Measurements from ENCODE around the gene COPS4. TPM values are rescaled to one million over a fixed set of nuclear protein-coding genes. Genes with fewer than 3 reads are reported as not detected.
"Not testable (repeated sequence)": the region's sequence is repeated elsewhere in the genome, so short reads cannot be mapped to it uniquely, and the experiment has no call there.

COPS4 gene
- total RNA-seq, 2 experiments from 2014 or later: 26.0 to 27.6 TPM

GRCh38 chr4:83071116-83071515, 36.1 kb downstream of the COPS4 start:
- ChIA-PET POLR2A (interaction anchor here (1.0 to 1.2 kb wide), 3 partner anchors 26 to 213 kb away, joined by 4 to 5 read pairs (median 5); partner anchors contain the start of genes COPS4 and COQ2), CTCF (interaction anchor here (1.5 to 3.1 kb wide), 2 partner anchors 182 to 189 kb away, joined by 3 to 12 read pairs; no protein-coding TSS in a partner anchor)
- Mint-ChIP-seq H3K27ac (peak overlapping the region; percentile 3), H3K36me3 (ENCODE audit: low read depth) (peaks cover 69% of the 10 kb centered on the region), H3K4me1 (ENCODE audit: low read depth) (peaks cover 13% of the 10 kb centered on the region), H3K4me3 (no peak overlapping the region), H3K9me3 (no peaks in the 10 kb centered on the region), H3K27me3 (no peaks in the 10 kb centered on the region)
- ATAC-seq (ENCODE audit: poor library complexity) (no peak), DNase-seq (no peak)
- H3K9me3 ChIP-seq (ENCODE audit: control insufficient read depth in 1 of 2, insufficient read depth in 1 of 2, low read length in 2 of 2): no peaks in the 10 kb centered on the region
- H3K27me3 ChIP-seq (ENCODE audit: control insufficient read depth in 1 of 2, insufficient read depth in 2 of 2, low read length in 2 of 2): no peaks in the 10 kb centered on the region
- H3K4me1 ChIP-seq (ENCODE audit: insufficient read depth, low read length): peaks cover 8% of the 10 kb centered on the region
- H3K4me3 ChIP-seq (ENCODE audit: low read length): no peak overlapping the region
- no peak overlapping the region for H3K27ac ChIP-seq (ENCODE audit: low read depth in 1 of 2, low read length in 2 of 2)
- intact Hi-C loops (cut with DNase I, micrococcal nuclease): loop anchor here in 1 of 2 experiments (5.0 kb wide), 1 partner anchor 41 kb away; the partner anchor contains the start of gene PLAC8
- no peak for TF ChIP-seq CTCF (IDR thresholded peaks at IDR 0.05)
- H3K36me3 ChIP-seq (ENCODE audit: insufficient read depth, low read length): peaks cover 64% of the 10 kb centered on the region

- H3K36me3 ChIP-seq (ENCODE audit: insufficient read depth, low read length): peaks cover 38% of the 10 kb centered on the region
- peaks cover 8% of the 10 kb centered on the region for H3K4me1 ChIP-seq (ENCODE audit: insufficient read depth, low read length)
- Mint-ChIP-seq H3K36me3 (ENCODE audit: low read depth) (peaks cover 57% of the 10 kb centered on the region), H3K4me1 (ENCODE audit: low read depth) (peaks cover 13% of the 10 kb centered on the region), H3K4me3 (peak overlapping the region; percentile 68), H3K9me3 (no peaks in the 10 kb centered on the region), H3K27ac (peak overlapping the region; percentile 69), H3K27me3 (no peaks in the 10 kb centered on the region)
- ChIA-PET POLR2A (interaction anchor here (0.7 to 2.8 kb wide), 12 partner anchors 11 to 210 kb away, joined by 3 to 15 read pairs (median 6); partner anchors contain the start of gene COQ2), CTCF (interaction anchor here (0.6 to 3.9 kb wide), 12 partner anchors 10 to 207 kb away, joined by 3 to 24 read pairs (median 4); partner anchors contain the start of gene PLAC8)
- H3K9me3 ChIP-seq (ENCODE audit: control insufficient read depth in 1 of 2, insufficient read depth in 1 of 2, low read length in 2 of 2): no peaks in the 10 kb centered on the region
- DNase-seq (peak in 9 of 14 experiments; percentile 26 to 93 (median 59)), ATAC-seq (ENCODE audit: poor library complexity) (peak; percentile 95)
- H3K4me3 ChIP-seq (ENCODE audit: low read length): peak overlapping the region; percentile 13
- intact Hi-C loops (cut with DNase I, micrococcal nuclease): loop anchor here (1.0 to 5.0 kb wide), 5 partner anchors 36 to 208 kb away; partner anchors contain the start of gene PLAC8 (in 1 of the 2)
- no peak overlapping the region for H3K27ac ChIP-seq (ENCODE audit: low read depth in 1 of 2, low read length in 2 of 2)
- H3K27me3 ChIP-seq (ENCODE audit: control insufficient read depth in 1 of 2, insufficient read depth in 2 of 2, low read length in 2 of 2): no peaks in the 10 kb centered on the region
- peak; percentile 77 for TF ChIP-seq CTCF (IDR thresholded peaks at IDR 0.05)
Measured at GRCh38 chr4:83074086-83074704, 39.2 kb downstream of the COPS4 start.

GRCh38 chr4:83074783-83075182, 39.8 kb downstream of the COPS4 start:
- not testable (repeated sequence) for H3K9me3 ChIP-seq (ENCODE audit: control insufficient read depth in 1 of 2, insufficient read depth in 1 of 2, low read length in 2 of 2); ATAC-seq (ENCODE audit: poor library complexity); H3K4me3 ChIP-seq (ENCODE audit: low read length); H3K27ac ChIP-seq (ENCODE audit: low read depth in 1 of 2, low read length in 2 of 2); H3K27me3 ChIP-seq (ENCODE audit: control insufficient read depth in 1 of 2, insufficient read depth in 2 of 2, low read length in 2 of 2); H3K4me3 Mint-ChIP-seq; H3K4me1 ChIP-seq (ENCODE audit: insufficient read depth, low read length); DNase-seq; H3K9me3 Mint-ChIP-seq; H3K27ac Mint-ChIP-seq; H3K27me3 Mint-ChIP-seq
- intact Hi-C loops (cut with DNase I, micrococcal nuclease): loop anchor here (1.0 to 5.0 kb wide), 5 partner anchors 36 to 208 kb away; partner anchors contain the start of gene PLAC8 (in 1 of the 2)
- H3K36me3 ChIP-seq (ENCODE audit: insufficient read depth, low read length): peaks cover 32% of the 10 kb centered on the region
- H3K4me1 Mint-ChIP-seq (ENCODE audit: low read depth): peaks cover 13% of the 10 kb centered on the region
- ChIA-PET CTCF (interaction anchor here (0.6 to 3.9 kb wide), 11 partner anchors 10 to 206 kb away, joined by 3 to 24 read pairs (median 4); partner anchors contain the start of gene PLAC8), POLR2A (interaction anchor here (0.6 to 2.8 kb wide), 13 partner anchors 10 to 210 kb away, joined by 3 to 15 read pairs (median 5); partner anchors contain the start of gene COQ2)
- H3K36me3 Mint-ChIP-seq (ENCODE audit: low read depth): peaks cover 52% of the 10 kb centered on the region

All from CD4-positive, alpha-beta T cell (primary cell).